ENCODE results near the gene LPP. TPM values are rescaled to one million over a fixed set of nuclear protein-coding genes. Genes with fewer than 3 reads are reported as not detected.

LPP gene
- total and polyA plus RNA-seq, 8 donors: 4.9 to 84.4 (median 45.9) TPM

- DNase-seq (no peak), FAIRE-seq (no peak), ATAC-seq (no peak)
- no peaks in the 10 kb centered on the region for H3K36me3 ChIP-seq
- no peak overlapping the region for H3K27ac ChIP-seq
- WGBS, 2 donors: 95 to 97% methylated on average over 4 of the region's 4 CpGs
- H3K9me3 ChIP-seq: no peaks in the 10 kb centered on the region
- peaks cover 0 to 9% (median 0%) of the 10 kb centered on the region in 3 donors for H3K4me1 ChIP-seq
- TF ChIP-seq, protein P1, sequence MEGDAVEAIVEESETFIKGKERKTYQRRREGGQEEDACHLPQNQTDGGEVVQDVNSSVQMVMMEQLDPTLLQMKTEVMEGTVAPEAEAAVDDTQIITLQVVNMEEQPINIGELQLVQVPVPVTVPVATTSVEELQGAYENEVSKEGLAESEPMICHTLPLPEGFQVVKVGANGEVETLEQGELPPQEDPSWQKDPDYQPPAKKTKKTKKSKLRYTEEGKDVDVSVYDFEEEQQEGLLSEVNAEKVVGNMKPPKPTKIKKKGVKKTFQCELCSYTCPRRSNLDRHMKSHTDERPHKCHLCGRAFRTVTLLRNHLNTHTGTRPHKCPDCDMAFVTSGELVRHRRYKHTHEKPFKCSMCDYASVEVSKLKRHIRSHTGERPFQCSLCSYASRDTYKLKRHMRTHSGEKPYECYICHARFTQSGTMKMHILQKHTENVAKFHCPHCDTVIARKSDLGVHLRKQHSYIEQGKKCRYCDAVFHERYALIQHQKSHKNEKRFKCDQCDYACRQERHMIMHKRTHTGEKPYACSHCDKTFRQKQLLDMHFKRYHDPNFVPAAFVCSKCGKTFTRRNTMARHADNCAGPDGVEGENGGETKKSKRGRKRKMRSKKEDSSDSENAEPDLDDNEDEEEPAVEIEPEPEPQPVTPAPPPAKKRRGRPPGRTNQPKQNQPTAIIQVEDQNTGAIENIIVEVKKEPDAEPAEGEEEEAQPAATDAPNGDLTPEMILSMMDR (IDR thresholded peaks at IDR 0.05): no peak
- intact Hi-C loops (cut with DNase I): no loop called here
- no peaks in the 10 kb centered on the region for H3K27me3 ChIP-seq
- H3K4me3 ChIP-seq: no peak overlapping the region
Observed at GRCh38 chr3:188211476-188211875, 57.5 kb downstream of the LPP start.

- DNase-seq (no peak), FAIRE-seq (no peak), ATAC-seq (peak in 2 of 4 donors; percentile 33 to 49)
- peaks cover 0 to 12% (median 0%) of the 10 kb centered on the region in 3 donors for H3K4me1 ChIP-seq
- TF ChIP-seq, protein P1 (IDR thresholded peaks at IDR 0.05): no peak
- no peaks in the 10 kb centered on the region for H3K9me3 ChIP-seq
- intact Hi-C loops (cut with DNase I): no loop called here
- H3K36me3 ChIP-seq: no peaks in the 10 kb centered on the region
- H3K27ac ChIP-seq: peak overlapping the region in 1 of 4 donors; percentile 11
- WGBS, 2 donors: 78 to 85% methylated on average over 9 of the region's 9 CpGs
- no peaks in the 10 kb centered on the region for H3K27me3 ChIP-seq
- H3K4me3 ChIP-seq: no peak overlapping the region
Observed at GRCh38 chr3:188212308-188212969, 58.5 kb downstream of the LPP start.

DNA sequence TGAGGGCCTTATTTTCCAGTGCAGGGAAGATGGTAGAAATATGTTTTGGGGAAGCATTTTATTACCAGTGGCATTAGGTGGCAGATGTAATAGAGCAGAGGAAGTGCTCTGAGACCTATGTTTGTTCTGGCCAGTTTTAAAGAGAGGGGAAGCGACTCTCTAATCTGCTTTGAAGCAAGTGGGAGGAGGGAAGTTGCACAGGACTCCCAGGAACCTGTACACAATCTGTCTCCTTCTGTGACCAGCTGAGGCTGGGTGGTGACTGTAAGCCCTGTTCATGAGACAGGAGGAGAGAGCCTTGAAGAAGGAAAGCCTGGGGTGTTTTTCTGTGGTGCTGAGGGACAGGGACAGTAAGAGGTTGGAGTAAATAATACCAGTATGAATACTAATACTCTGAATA lies 60.5 kb downstream of the LPP start:
- no peak for DNase-seq
- 59 to 63% methylated on average over 1 of the region's 1 CpG for whole genome bisulfite sequencing, 2 donors
- intact Hi-C loops (cut with DNase I): no loop called here
- ATAC-seq: peak in 3 of 4 donors; percentile 46 to 54 (median 47)
- FAIRE-seq: no peak
- H3K9me3 ChIP-seq: no peaks in the 10 kb centered on the region
- H3K27me3 ChIP-seq: no peaks in the 10 kb centered on the region
- no peak overlapping the region for H3K4me3 ChIP-seq
- peaks cover 0 to 22% (median 0%) of the 10 kb centered on the region in 3 donors for H3K4me1 ChIP-seq
- H3K27ac ChIP-seq: no peak overlapping the region
- no peaks in the 10 kb centered on the region for H3K36me3 ChIP-seq
- TF ChIP-seq, protein P1 (IDR thresholded peaks at IDR 0.05): no peak

DNA sequence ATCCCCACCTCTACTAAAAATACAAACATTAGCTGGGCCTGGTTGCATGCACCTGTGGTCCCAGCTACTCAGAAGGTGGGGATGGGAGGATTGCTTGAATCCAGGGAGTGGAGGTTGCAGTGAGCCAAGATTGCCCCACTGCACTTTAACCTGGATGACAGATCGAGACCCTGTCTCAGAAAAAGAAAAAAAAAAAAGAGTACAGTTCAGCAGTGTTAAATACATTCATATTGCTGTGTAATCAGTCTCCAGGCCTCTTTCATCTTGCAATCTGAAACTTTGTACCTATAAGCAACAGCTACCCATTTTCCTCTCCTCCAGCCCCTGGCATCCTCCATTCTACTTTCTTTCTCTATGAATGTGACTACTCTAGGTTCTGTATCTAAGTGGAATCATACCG lies 61.2 kb downstream of the LPP start:
- 88 to 95% methylated on average over 2 of the region's 2 CpGs for WGBS, 2 donors
- Histone ChIP-seq H3K4me1 (peaks cover 0 to 24% (median 0%) of the 10 kb centered on the region in 3 donors), H3K36me3 (no peaks in the 10 kb centered on the region), H3K4me3 (no peak overlapping the region), H3K27me3 (no peaks in the 10 kb centered on the region), H3K27ac (no peak overlapping the region), H3K9me3 (no peaks in the 10 kb centered on the region)
- FAIRE-seq (no peak), ATAC-seq (no peak), DNase-seq (no peak)
- TF ChIP-seq, protein P1 (IDR thresholded peaks at IDR 0.05): no peak
- intact Hi-C loops (cut with DNase I): no loop called here

- Histone ChIP-seq H3K36me3 (no peaks in the 10 kb centered on the region), H3K27me3 (no peaks in the 10 kb centered on the region), H3K4me3 (no peak overlapping the region), H3K9me3 (no peaks in the 10 kb centered on the region), H3K27ac (no peak overlapping the region), H3K4me1 (peaks cover 7 to 27% (median 8%) of the 10 kb centered on the region in 3 donors)
- WGBS, 2 donors: 46% methylated on average over 4 of the region's 4 CpGs
- TF ChIP-seq, protein P1 (IDR thresholded peaks at IDR 0.05): no peak
- DNase-seq (no peak), FAIRE-seq (no peak), ATAC-seq (peak in 1 of 4 donors; percentile 21)
- intact Hi-C loops (cut with DNase I): no loop called here
Observed at GRCh38 chr3:188217011-188217463, 63.1 kb downstream of the LPP start.
